ENCODE measurements around the gene ITGAE.
"Not testable (repeated sequence)": the region's sequence is repeated elsewhere in the genome, so short reads cannot be mapped to it uniquely, and the experiment has no call there.

The ITGAE gene

DNA sequence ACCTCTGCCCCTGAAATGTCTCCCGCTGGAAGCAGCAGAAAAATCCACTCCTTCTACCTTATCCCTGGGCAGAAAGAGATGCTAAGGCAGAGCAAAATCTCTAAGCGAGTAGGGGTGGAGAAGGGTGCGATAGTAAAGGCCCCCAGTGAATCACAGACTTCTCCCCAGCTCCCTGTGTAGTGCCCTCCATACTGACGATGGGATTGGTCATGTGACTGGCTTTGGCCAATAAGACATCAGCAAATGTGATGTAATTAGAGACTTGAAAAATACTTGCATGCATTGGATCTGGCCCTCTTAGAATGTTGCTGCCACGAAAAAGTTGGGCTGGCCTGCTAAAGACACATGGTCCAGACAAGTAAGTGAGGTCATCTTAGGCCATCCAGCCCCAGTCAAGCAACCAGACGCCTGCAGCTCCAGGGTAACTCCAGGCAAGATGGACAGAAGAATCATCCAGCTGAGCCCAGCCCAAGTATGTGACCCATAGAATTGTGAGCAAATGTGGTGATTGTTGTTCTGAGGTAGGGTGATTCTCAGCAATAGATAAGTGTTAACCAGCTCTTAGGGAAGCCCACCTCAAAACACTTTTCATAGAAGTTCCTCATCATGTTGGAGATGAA lies 41.3 kb downstream of the ITGAE start:
- no peak for DNase-seq

DNA sequence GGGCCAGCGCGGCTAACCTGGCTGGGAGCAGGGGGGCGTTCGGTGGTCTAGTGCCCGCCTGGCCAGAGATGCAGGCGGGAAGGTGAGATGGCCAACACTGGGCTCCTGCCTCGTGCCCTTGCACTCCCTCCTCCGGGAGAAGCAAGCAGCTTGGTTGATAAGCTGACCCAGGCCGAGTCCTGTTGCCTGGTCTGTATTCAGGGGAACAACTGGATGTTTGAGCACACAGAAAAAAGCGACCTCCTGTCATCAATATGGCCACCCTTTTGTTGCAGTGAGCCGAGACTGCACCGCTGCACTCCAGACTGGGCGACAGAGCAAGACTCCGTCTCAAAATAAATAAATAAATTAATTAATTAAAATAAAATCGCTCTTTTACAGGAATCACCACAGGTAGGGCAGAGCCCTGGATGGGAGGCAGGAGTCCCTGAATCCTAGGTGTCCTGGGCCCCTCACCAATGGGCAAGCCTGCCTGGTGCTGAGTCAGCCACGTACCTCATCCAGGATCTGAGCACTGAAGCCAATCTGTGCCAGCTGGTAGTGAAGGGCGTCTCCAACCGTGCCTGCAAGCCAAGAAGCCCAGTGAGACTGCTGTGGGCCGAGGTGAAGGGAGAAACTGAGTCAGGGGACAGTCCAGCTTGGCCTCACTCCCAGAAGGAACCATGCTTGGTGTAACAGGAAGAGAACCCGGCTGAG lies 45.5 kb downstream of the ITGAE start:
- DNase-seq: no peak

DNA sequence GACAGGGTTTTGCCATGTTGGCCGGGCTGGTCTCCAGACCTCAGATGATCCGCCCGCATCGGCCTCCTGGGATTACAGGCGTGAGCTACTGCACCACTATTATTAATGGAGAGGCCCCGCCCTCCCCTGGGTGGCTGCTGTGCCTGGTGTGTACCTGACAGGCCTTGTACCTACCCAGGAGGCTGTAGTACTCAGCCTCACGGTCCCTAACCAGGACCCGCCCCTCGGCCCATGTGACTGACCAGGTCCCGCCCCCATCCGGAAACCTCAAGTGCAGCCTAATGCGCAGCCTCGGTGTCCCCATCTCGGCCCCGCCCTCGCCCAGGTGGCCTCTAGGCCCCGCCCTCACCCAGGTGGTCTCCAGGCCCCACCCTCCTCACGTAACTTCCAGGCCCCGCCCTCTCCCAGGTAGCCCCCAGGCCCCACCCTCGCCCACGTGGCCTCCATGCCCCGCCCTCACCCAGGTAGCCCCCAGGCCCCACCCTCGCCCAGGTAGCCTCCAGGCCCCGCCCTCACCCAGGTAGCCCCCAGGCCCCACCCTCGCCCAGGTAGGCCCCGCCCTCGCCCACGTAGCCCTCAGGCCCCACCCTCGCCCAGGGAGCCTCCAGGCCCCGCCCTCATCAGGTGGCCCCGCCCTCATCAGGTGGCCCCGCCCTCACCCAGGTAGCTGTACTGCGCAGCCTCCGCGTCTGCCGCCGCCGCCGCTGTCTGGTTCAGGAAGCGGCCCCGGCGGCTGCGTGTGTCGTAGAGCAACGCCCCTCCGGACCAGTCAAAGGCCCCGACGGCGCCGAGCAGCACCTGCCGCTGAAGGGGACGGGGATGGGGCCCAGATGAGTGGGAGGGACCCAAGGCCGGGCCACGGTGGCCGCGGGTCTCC lies 46.3 kb downstream of the ITGAE start:
- DNase-seq: no peak

GRCh38 chr17:3754066-3754457 lies 46.9 kb downstream of the ITGAE start:
- DNase-seq: no peak

GRCh38 chr17:3753624-3754023 lies 47.4 kb downstream of the ITGAE start:
- DNase-seq: no peak

DNA sequence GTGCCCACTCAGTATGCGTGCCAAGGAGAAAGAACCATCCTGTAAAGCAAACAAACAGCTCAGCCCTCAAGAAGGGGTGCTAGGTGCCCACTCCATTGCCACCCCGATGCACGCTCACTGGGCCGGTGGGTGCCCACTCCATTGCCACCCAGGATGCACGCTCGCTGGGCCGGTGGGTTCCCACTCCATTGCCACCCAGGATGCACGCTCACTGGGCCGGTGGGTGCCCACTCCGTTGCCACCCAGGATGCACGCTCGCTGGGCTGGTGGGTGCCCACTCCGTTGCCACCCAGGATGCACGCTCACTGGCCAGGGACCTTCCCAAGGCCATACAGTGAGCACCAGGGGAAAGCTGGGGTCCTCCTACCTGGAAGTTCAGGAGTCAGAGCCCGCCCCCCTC lies 49.2 kb downstream of the ITGAE start:
- DNase-seq: no peak

DNA sequence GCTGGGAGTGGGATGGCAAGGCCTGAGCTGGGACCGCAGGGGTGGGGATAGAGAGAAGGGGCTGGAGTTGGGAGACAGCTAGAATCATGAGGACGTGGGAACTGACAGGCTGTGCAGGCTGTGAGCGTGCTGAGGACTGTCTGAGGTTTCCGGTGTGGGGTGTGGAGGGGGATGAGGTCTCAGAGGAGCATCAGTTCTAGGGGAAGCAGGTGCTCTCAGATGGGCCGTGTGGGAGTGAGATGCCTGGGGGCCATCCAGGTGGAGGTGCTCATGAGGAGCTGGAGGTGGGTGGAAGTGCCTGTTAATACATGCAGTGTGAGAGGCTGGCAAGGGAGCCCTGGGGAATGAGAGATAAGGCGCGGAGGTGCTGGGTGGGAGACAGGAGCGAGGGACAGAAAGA lies 50.1 kb downstream of the ITGAE start:
- DNase-seq: no peak

DNA sequence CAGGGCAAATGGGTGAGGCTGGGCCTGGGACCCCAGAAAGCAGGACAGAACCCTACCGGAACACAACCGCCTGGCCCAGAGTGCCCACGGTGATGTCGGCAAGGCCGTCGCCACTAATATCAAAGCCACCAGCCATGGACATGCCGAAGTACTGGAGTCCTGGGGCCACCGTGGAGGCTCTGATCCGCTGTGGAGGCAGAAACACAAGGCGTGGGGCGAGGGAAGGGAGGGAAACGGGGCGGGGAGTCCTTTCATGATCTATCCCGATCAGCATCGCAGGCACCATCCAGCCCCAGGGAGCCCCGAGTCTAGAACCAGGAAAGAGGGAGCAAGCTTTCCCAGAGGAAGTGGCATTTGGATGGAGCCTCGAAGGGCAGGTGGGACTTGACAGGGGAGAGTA lies 50.7 kb downstream of the ITGAE start:
- DNase-seq: no peak

- no peak for DNase-seq
These were observed 52.4 kb downstream of the ITGAE start for GRCh38 chr17:3748576-3748975.

- no peak for DNase-seq
These were observed 53.2 kb downstream of the ITGAE start for GRCh38 chr17:3747805-3748204.

- DNase-seq: no peak
These were observed 55.9 kb downstream of the ITGAE start for GRCh38 chr17:3745071-3745470.

DNA sequence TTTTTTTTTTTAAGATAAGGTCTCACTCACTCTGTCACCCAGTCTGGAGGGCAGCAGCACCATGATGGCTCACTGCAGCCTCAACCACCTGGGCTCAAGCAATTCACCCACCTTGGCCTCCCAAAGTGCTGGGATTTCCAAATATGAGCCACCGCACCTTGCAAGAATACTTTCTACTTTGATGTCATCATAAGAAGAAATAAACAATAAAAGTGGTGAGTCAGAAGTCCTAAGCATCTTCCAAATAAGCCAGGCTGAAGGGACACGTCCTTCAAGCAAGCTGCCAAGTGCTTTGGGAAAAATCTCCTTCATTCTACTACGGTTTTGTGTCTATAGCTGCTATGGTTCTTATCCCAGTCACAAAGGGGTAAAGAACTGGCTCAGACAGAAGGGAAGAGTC lies 57.0 kb downstream of the ITGAE start:
- DNase-seq: no peak

- DNase-seq: no peak
These were observed 60.3 kb downstream of the ITGAE start for GRCh38 chr17:3740611-3741073.

DNA sequence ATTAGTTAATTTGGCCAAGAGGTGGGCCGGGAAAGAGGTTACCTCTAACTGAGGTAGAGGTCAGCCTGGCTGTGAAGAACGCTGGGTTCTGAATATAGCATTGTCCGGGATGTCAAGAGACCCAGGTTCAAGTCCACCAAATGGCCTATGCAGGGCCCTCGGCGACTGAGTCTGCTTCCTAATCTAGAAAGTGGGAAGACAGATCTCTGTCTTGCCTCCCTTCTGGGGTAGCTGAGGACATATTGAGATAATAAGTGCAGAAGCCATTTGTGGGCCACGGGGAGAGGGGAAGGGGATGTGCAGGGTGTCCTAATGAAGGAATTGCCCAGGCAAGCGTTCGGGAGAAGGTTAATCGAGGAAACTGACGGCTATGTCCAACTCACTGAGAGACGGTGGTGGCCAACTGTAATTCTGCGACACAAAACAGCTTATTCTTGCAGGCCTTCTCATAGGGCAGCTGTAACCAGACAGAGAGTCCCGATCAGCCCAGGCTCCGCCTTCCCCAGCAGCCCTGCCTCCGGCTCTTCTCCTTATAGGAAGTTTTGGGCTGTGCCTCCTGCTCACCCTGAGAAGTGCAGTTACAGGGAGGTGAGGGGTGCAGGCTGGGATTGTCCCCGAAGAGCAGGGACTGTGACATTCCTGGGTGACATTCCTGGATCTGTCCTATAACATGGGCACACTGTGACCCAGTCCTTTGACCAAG lies 61.4 kb downstream of the ITGAE start:
- DNase-seq: peak; percentile 37

- DNase-seq: peak; percentile 80
These were observed 62.3 kb downstream of the ITGAE start for GRCh38 chr17:3738562-3739295.

GRCh38 chr17:3735515-3735914 lies 65.5 kb downstream of the ITGAE start:
- DNase-seq: peak; percentile 23

DNA sequence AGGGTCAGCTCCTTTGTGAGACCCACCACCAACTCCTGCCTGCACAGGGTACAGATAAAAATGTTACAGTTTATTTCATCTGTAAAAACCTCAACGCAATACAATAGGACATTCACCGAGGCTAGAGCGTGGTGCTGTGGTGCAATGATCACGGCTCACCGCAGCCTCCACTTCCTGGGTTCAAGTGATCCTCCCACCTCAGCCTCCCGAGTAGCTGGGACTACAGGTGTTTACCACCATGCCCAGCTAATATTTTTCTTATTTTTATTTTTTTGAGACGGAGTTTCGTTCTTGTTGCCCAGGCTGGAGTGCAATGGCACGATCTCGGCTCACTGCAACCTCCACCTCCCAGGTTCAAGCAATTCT lies 66.1 kb downstream of the ITGAE start:
- DNase-seq: not testable (repeated sequence)

- DNase-seq: no peak
These were observed 68.8 kb downstream of the ITGAE start for GRCh38 chr17:3732210-3732621.

- DNase-seq: no peak
These were observed 70.0 kb downstream of the ITGAE start for GRCh38 chr17:3730881-3731429.

GRCh38 chr17:3729881-3730280 lies 71.1 kb downstream of the ITGAE start:
- peak; percentile 32 for DNase-seq

- DNase-seq: not testable (repeated sequence)
These were observed 72.9 kb downstream of the ITGAE start for GRCh38 chr17:3728099-3728498.

DNA sequence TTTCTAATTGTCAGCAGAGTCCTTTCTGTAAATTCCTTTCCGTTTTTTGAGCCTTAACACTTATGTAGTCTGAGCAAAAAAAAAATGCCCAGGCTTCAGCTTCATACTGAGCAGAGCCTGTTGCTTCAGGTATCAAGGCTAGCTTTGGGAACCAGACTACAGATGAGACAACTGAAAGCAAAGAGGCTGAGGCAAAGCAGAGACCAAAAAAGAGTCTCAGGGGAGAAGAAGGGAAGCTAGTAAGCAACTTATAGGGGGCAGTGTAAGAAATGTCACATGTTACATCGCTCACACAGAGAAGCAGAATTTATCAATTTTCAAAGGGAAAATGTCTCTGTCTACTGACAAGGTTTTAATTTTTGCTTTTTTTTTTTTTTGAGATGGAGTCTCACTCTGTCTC lies 73.9 kb downstream of the ITGAE start:
- DNase-seq: no peak
